ENCODE data around the gene UPP2. TPM values are rescaled to one million over a fixed set of nuclear protein-coding genes. Genes with fewer than 3 reads are reported as not detected.

Gene UPP2
- total RNA-seq, 1 experiment from 2014 or later = not detected

GRCh38 chr2:158184001-158184400 is 82.3 kb downstream of the UPP2 start:
- CTCF ChIA-PET = no interaction called here
- DNase-seq (ENCODE audit: low spot score) = peak; percentile 9
- Histone ChIP-seq H3K27me3 (replicated peaks; ENCODE audit: insufficient read depth, low read depth, low read length, poor library complexity) (no peaks in the 10 kb centered on the region), H3K36me3 (ENCODE audit: insufficient read depth, low read length, poor library complexity, severe bottlenecking) (no peaks in the 10 kb centered on the region), H3K9me3 (ENCODE audit: low read depth, low read length, poor library complexity, severe bottlenecking) (no peaks in the 10 kb centered on the region), H3K4me3 (ENCODE audit: low read depth, low read length, poor library complexity, severe bottlenecking) (no peak overlapping the region), H3K4me1 (ENCODE audit: insufficient read depth, low read length, poor library complexity, severe bottlenecking) (peaks cover 5% of the 10 kb centered on the region), H3K27ac (ENCODE audit: low read depth, low read length, poor library complexity, severe bottlenecking) (no peak overlapping the region)
- BruUV-seq (replicated peaks) = no TSS peak
- intact Hi-C loops (cut with micrococcal nuclease; ENCODE audit: unreplicated experiment) = no loop called here
- TF ChIP-seq CTCF (conservative IDR thresholded peaks at IDR 0.05; ENCODE audit: low read depth, low read length) (no peak), EZH2 (IDR thresholded peaks at IDR 0.05; ENCODE audit: borderline replicate concordance, low read depth, low read length, poor library complexity, severe bottlenecking) (no peak)
- POLR2A ChIA-PET (ENCODE audit: low non-redundant PET) = no interaction called here

DNA sequence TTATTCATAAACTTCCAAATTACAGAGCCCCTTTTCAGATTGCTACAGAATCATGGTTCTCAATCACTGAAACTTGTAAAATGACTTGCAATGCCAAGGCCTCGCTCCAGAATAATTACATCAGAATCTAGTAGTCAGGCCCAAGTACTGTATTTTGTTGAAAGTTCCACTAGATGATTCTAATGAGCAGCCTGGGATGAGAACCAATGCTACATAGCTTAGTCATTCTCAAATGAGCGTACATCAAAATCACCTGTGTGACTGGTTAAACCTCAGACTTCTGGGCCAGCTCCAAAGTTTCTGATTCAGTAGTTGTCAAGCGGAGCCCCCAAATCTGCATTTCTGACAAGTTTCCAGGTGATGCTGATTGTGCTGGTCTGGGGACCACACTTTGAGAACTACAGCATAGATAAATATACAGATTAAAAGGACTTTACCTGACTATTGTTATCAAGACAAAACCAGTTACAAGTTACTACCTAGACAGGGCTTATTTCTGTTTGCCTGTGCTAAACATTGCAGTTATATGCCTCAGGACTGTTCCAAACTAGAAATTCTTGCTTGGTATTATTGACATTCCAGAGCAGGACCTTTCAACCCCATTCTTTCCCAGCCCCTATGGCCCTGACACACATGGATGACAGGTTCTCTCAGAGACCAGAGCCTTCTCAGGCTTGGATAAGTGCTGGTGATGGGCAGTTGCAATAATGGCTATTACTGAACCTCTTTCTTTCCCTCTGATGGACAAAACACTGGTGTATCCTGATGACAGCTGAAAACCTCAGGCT is 83.1 kb downstream of the UPP2 start:
- ChIA-PET CTCF (no interaction called here), POLR2A (ENCODE audit: low non-redundant PET) (no interaction called here)
- H3K36me3 ChIP-seq (ENCODE audit: insufficient read depth, low read length, poor library complexity, severe bottlenecking) = no peaks in the 10 kb centered on the region
- no peak for TF ChIP-seq CTCF (conservative IDR thresholded peaks at IDR 0.05; ENCODE audit: low read depth, low read length)
- no peak for TF ChIP-seq EZH2 (IDR thresholded peaks at IDR 0.05; ENCODE audit: borderline replicate concordance, low read depth, low read length, poor library complexity, severe bottlenecking)
- no peaks in the 10 kb centered on the region for H3K9me3 ChIP-seq (ENCODE audit: low read depth, low read length, poor library complexity, severe bottlenecking)
- DNase-seq (ENCODE audit: low spot score) = no peak
- no peak overlapping the region for H3K4me3 ChIP-seq (ENCODE audit: low read depth, low read length, poor library complexity, severe bottlenecking)
- no TSS peak for BruUV-seq (replicated peaks)
- H3K27ac ChIP-seq (ENCODE audit: low read depth, low read length, poor library complexity, severe bottlenecking) = no peak overlapping the region
- H3K4me1 ChIP-seq (ENCODE audit: insufficient read depth, low read length, poor library complexity, severe bottlenecking) = peaks cover 9% of the 10 kb centered on the region
- no peaks in the 10 kb centered on the region for H3K27me3 ChIP-seq (replicated peaks; ENCODE audit: insufficient read depth, low read depth, low read length, poor library complexity)
- intact Hi-C loops (cut with micrococcal nuclease; ENCODE audit: unreplicated experiment) = no loop called here

Other genes with a start within 250 kb of the UPP2 start
- gene ACVR1, start 225.5 kb upstream of the UPP2 start, total RNA-seq (2021) = 17.1 and 18.3 TPM in 2 replicates

Data from A673 (cell line).